ENCODE results near the gene SERPINB6. TPM values are rescaled to one million over a fixed set of nuclear protein-coding genes. Genes with fewer than 3 reads are reported as not detected.

Gene SERPINB6
- total RNA-seq, 1 donor from 2014 or later: 120 TPM

- H3K4me3 ChIP-seq (ENCODE audit: low read depth, low read length): no peak overlapping the region
- DNase-seq (ENCODE audit: low read depth): no peak
- TF ChIP-seq CTCF (conservative IDR thresholded peaks at IDR 0.05; ENCODE audit: low read depth, low read length): no peak
These were observed 1.8 kb downstream of the SERPINB6 start for GRCh38 chr6:2969549-2969948.

GRCh38 chr6:2968600-2969135, 2.7 kb downstream of the SERPINB6 start:
- no peak overlapping the region for H3K4me3 ChIP-seq (ENCODE audit: low read depth, low read length)
- no peak for DNase-seq (ENCODE audit: low read depth)
- no peak for TF ChIP-seq CTCF (conservative IDR thresholded peaks at IDR 0.05; ENCODE audit: low read depth, low read length)

- DNase-seq (ENCODE audit: low read depth): no peak
- no peak overlapping the region for H3K4me3 ChIP-seq (ENCODE audit: low read depth, low read length)
- no peak for TF ChIP-seq CTCF (conservative IDR thresholded peaks at IDR 0.05; ENCODE audit: low read depth, low read length)
These were observed 3.4 kb downstream of the SERPINB6 start for GRCh38 chr6:2967936-2968335.

- no peak for TF ChIP-seq CTCF (conservative IDR thresholded peaks at IDR 0.05; ENCODE audit: low read depth, low read length)
- no peak overlapping the region for H3K4me3 ChIP-seq (ENCODE audit: low read depth, low read length)
- no peak for DNase-seq (ENCODE audit: low read depth)
These were observed 5.0 kb downstream of the SERPINB6 start for GRCh38 chr6:2966347-2966746.

- no peak for DNase-seq (ENCODE audit: low read depth)
- no peak overlapping the region for H3K4me3 ChIP-seq (ENCODE audit: low read depth, low read length)
- no peak for TF ChIP-seq CTCF (conservative IDR thresholded peaks at IDR 0.05; ENCODE audit: low read depth, low read length)
These were observed 6.4 kb downstream of the SERPINB6 start for GRCh38 chr6:2964793-2965505.

- no peak overlapping the region for H3K4me3 ChIP-seq (ENCODE audit: low read depth, low read length)
- TF ChIP-seq CTCF (conservative IDR thresholded peaks at IDR 0.05; ENCODE audit: low read depth, low read length): no peak
- DNase-seq (ENCODE audit: low read depth): no peak
These were observed 7.6 kb downstream of the SERPINB6 start for GRCh38 chr6:2963756-2964155.

- no peak overlapping the region for H3K4me3 ChIP-seq (ENCODE audit: low read depth, low read length)
- no peak for DNase-seq (ENCODE audit: low read depth)
- no peak for TF ChIP-seq CTCF (conservative IDR thresholded peaks at IDR 0.05; ENCODE audit: low read depth, low read length)
These were observed 8.7 kb downstream of the SERPINB6 start for GRCh38 chr6:2962636-2963035.

Data from epithelial cell of proximal tubule (primary cell).